BLaER1 treated with 17β-estradiol and CSF1 and Interleukin-3, amounts not matched to agents 10 nM and 100 nM (cell line): Measurements from ENCODE around the gene MAML3.

Experiments
- H3K27ac ChIP-seq, 11 experiments: shearing (Covaris generic); formaldehyde crosslinking; 2 replicates each; pipeline ENCODE4 v1.8.1; 2022
- H3K27me3 ChIP-seq, 11 experiments: shearing (Covaris generic); formaldehyde crosslinking; 2 replicates each; pipeline ENCODE4 v1.8.1; 2022
- H3K36me3 ChIP-seq, 11 experiments: shearing (Covaris generic); formaldehyde crosslinking; 2 replicates each; pipeline ENCODE4 v1.8.1; 2022
- H3K4me1 ChIP-seq, 10 experiments: shearing (Covaris generic); formaldehyde crosslinking; 2 replicates each; pipeline ENCODE4 v1.8.1; 2022
- H3K4me2 ChIP-seq, 11 experiments: shearing (Covaris generic); formaldehyde crosslinking; 2 replicates each; pipeline ENCODE4 v1.8.1; 2022
- H3K4me3 ChIP-seq, 10 experiments: shearing (Covaris generic); formaldehyde crosslinking; 2 replicates each; pipeline ENCODE4 v1.8.1; 2022
- H3K9ac ChIP-seq, 11 experiments: shearing (Covaris generic); formaldehyde crosslinking; 2 replicates each; pipeline ENCODE4 v1.8.1; 2022
- H3K9me3 ChIP-seq, 11 experiments: shearing (Covaris generic); formaldehyde crosslinking; replicated peaks in 1 of 11; 2 replicates each; pipeline ENCODE4 v1.8.1; 2022
- H4K20me1 ChIP-seq, 11 experiments: shearing (Covaris generic); formaldehyde crosslinking; 2 replicates each; pipeline ENCODE4 v1.8.1; 2022
- Cebpa-rat ChIP-seq, 11 experiments: shearing (Covaris generic); IDR thresholded peaks; 2 replicates each; pipeline ENCODE4 v1.8.1; 2022

The MAML3 gene

DNA sequence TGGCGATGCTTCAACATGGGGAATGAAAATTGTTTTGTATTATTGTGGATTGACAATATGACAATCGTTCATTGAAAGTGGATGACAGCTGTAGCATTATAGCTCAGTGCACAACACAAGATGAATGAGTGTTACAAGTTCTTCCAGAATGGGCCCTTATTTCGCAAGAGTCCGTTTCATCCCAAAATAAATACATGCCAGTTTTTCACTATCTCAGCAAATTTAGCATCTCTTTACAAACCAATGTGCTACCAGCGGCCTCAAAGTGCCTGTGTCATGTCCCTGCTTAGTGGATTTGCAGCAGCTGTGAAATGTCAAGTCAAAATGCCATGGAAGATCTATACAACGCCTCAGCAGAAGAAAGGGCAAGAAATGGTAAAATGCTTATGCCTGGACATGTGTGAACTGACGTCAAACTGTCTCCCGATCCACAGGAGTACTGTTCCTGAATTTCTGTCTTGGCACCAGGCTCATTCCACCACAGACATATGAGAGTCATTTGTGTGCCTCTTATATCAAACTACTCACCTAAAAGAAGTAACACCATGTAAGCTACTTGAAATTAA, 109.6 kb downstream of the MAML3 start:
- Histone ChIP-seq H3K4me1 (peaks cover 39 to 79% (median 66%) of the 10 kb centered on the region in 10 experiments), H3K4me3 (no peak overlapping the region), H4K20me1 (peaks cover 0 to 12% (median 0%) of the 10 kb centered on the region in 11 experiments; a peak in 1 of 22 replicates), H3K36me3 (peaks cover 0 to 13% (median 0%) of the 10 kb centered on the region in 11 experiments; a peak in 2 of 22 replicates), H3K9ac (peak overlapping the region in 1 of 11 experiments; percentile 14; a peak in 1 of 22 replicates), H3K9me3 (no peaks in the 10 kb centered on the region), H3K27ac (peak overlapping the region in 3 of 11 experiments; percentile 23 to 55 (median 32); a peak in 4 of 22 replicates), H3K27me3 (no peaks in the 10 kb centered on the region), H3K4me2 (peak overlapping the region in 9 of 11 experiments; percentile 0 to 94 (median 51); a peak in 13 of 22 replicates)
- TF ChIP-seq Cebpa-rat (IDR thresholded peaks at IDR 0.05): peak in 7 of 11 experiments; percentile 39 to 67 (median 52); a peak in 9 of 22 replicates

GRCh38 chr4:140042634-140043033, 111.3 kb downstream of the MAML3 start:
- Histone ChIP-seq H4K20me1 (peaks cover 0 to 30% (median 0%) of the 10 kb centered on the region in 11 experiments; a peak in 6 of 22 replicates), H3K4me2 (peak overlapping the region; percentile 9 to 94 (median 44); a peak in 20 of 22 replicates), H3K27ac (peak overlapping the region in 2 of 11 experiments; percentile 1 to 55; a peak in 4 of 22 replicates), H3K9me3 (no peaks in the 10 kb centered on the region), H3K4me3 (no peak overlapping the region), H3K27me3 (no peaks in the 10 kb centered on the region), H3K9ac (no peak overlapping the region), H3K4me1 (peaks cover 29 to 79% (median 59%) of the 10 kb centered on the region in 10 experiments), H3K36me3 (peaks cover 0 to 16% (median 0%) of the 10 kb centered on the region in 11 experiments; a peak in 2 of 22 replicates)
- no peak for TF ChIP-seq Cebpa-rat (IDR thresholded peaks at IDR 0.05)

DNA sequence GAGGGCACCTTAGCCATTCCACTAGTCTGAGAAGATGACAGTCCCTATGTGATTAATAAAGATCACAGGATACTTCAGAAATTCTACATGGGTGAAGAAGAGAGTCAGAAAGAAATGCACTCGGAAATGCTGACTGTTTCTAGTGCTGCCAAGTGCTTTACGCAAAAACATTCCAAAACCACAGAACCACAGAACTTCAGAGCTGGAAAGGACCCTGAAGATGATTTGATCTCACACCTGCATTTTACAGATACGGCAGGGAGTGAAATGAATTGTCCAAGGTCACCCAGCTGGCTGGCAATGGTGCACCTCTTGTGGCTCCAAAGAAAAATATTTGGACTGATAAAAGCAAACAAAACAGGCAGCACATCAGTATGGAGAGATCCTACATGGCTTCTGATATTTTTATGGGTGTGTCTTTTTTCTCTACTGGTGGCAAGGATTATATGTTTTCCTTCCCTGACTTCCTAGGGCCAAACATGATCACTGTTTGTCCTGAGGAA, 115.9 kb downstream of the MAML3 start:
- H3K9ac ChIP-seq: no peak overlapping the region
- peaks cover 0 to 27% (median 6%) of the 10 kb centered on the region in 11 experiments; a peak in 7 of 22 replicates for H3K36me3 ChIP-seq
- no peaks in the 10 kb centered on the region for H3K9me3 ChIP-seq
- no peak overlapping the region for H3K27ac ChIP-seq
- H3K4me2 ChIP-seq: peak overlapping the region in 6 of 11 experiments; percentile 7 to 51 (median 28); a peak in 8 of 22 replicates
- peaks cover 0 to 53% (median 0%) of the 10 kb centered on the region in 11 experiments; a peak in 6 of 22 replicates for H4K20me1 ChIP-seq
- H3K4me3 ChIP-seq: no peak overlapping the region
- peaks cover 12 to 44% (median 21%) of the 10 kb centered on the region in 10 experiments for H3K4me1 ChIP-seq
- TF ChIP-seq Cebpa-rat (IDR thresholded peaks at IDR 0.05): no peak
- H3K27me3 ChIP-seq: no peaks in the 10 kb centered on the region

GRCh38 chr4:140037353-140038030, 116.5 kb downstream of the MAML3 start:
- Histone ChIP-seq H3K9ac (no peak overlapping the region), H3K36me3 (peaks cover 0 to 27% (median 6%) of the 10 kb centered on the region in 11 experiments; a peak in 7 of 22 replicates), H3K4me2 (peak overlapping the region in 4 of 11 experiments; percentile 27 to 51 (median 39); a peak in 6 of 22 replicates), H4K20me1 (peaks cover 0 to 59% (median 0%) of the 10 kb centered on the region in 11 experiments; a peak in 6 of 22 replicates), H3K27ac (no peak overlapping the region), H3K27me3 (no peaks in the 10 kb centered on the region), H3K4me3 (no peak overlapping the region), H3K4me1 (peaks cover 6 to 38% (median 16%) of the 10 kb centered on the region in 10 experiments; a peak in 19 of 20 replicates), H3K9me3 (no peaks in the 10 kb centered on the region)
- no peak for TF ChIP-seq Cebpa-rat (IDR thresholded peaks at IDR 0.05)

DNA sequence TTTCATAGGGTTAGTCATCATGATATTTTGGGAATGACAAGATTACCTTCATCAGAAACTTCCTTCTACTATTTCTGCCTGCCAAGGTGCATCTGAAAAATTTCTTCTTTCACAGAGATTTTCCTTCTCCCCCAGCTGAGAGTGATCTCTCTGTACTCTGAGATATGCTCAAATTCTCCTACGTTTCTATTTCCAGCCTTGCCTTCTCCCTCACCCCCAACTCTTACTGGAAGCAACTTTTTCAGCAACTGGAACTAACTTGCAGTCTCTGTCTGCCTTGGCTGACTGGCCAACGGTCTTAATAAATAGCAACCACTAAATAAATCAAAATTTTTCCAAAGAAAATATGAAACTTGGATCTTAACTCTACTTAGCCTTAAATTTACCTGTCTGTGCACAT, 122.3 kb downstream of the MAML3 start:
- no peak overlapping the region for H3K9ac ChIP-seq
- H3K4me1 ChIP-seq: peaks cover 0 to 38% (median 16%) of the 10 kb centered on the region in 10 experiments; a peak in 17 of 20 replicates
- H3K27me3 ChIP-seq: no peaks in the 10 kb centered on the region
- peaks cover 0 to 24% (median 6%) of the 10 kb centered on the region in 11 experiments; a peak in 8 of 22 replicates for H3K36me3 ChIP-seq
- no peak for TF ChIP-seq Cebpa-rat (IDR thresholded peaks at IDR 0.05)
- H4K20me1 ChIP-seq: peaks cover 0 to 35% (median 0%) of the 10 kb centered on the region in 11 experiments; a peak in 5 of 22 replicates
- H3K9me3 ChIP-seq: no peaks in the 10 kb centered on the region
- no peak overlapping the region for H3K27ac ChIP-seq
- H3K4me2 ChIP-seq: no peak overlapping the region
- H3K4me3 ChIP-seq: no peak overlapping the region

DNA sequence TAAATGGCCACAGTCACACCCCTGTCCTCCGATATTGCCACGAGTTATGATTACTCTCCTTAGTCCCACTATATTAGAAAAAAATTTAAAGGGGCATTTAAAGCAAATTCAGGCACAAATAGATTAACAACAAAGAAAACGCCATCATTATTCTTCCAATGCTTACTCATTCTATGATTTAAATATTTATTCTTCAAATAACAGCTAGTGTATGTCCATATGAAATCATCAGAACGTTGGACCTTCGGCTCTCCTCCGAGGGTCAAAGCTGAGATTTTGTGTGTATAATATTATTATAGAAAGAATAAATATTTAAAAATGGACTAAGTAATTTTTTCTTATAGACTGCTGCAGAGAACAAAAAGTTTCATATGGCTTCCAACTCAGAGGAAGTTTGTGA, 122.9 kb downstream of the MAML3 start:
- no peaks in the 10 kb centered on the region for H3K27me3 ChIP-seq
- peaks cover 0 to 17% (median under 1%) of the 10 kb centered on the region in 11 experiments; a peak in 7 of 22 replicates for H3K36me3 ChIP-seq
- H3K9ac ChIP-seq: no peak overlapping the region
- peaks cover 0 to 42% (median 16%) of the 10 kb centered on the region in 10 experiments; a peak in 17 of 20 replicates for H3K4me1 ChIP-seq
- peaks cover 0 to 31% (median 0%) of the 10 kb centered on the region in 11 experiments; a peak in 5 of 22 replicates for H4K20me1 ChIP-seq
- no peak overlapping the region for H3K4me2 ChIP-seq
- H3K27ac ChIP-seq: no peak overlapping the region
- no peak for TF ChIP-seq Cebpa-rat (IDR thresholded peaks at IDR 0.05)
- H3K9me3 ChIP-seq: no peaks in the 10 kb centered on the region
- H3K4me3 ChIP-seq: no peak overlapping the region

- Histone ChIP-seq H3K9ac (no peak overlapping the region), H3K4me1 (peaks cover 0 to 42% (median 16%) of the 10 kb centered on the region in 10 experiments; a peak in 17 of 20 replicates), H3K9me3 (no peaks in the 10 kb centered on the region), H3K27ac (no peak overlapping the region), H4K20me1 (peaks cover 0 to 28% (median 4%) of the 10 kb centered on the region in 11 experiments; a peak in 5 of 22 replicates), H3K4me2 (peak overlapping the region in 10 of 11 experiments; percentile 1 to 68 (median 33); a peak in 12 of 22 replicates), H3K27me3 (no peaks in the 10 kb centered on the region), H3K4me3 (no peak overlapping the region), H3K36me3 (peaks cover 0 to 4% (median 0%) of the 10 kb centered on the region in 11 experiments; a peak in 1 of 22 replicates)
- no peak for TF ChIP-seq Cebpa-rat (IDR thresholded peaks at IDR 0.05)
These were observed 125.1 kb downstream of the MAML3 start for GRCh38 chr4:140028676-140029517.

- no peak for TF ChIP-seq Cebpa-rat (IDR thresholded peaks at IDR 0.05)
- no peak overlapping the region for H3K4me3 ChIP-seq
- H3K4me2 ChIP-seq: peak overlapping the region in 3 of 11 experiments; percentile 23 to 68 (median 55); a peak in 6 of 22 replicates
- H3K4me1 ChIP-seq: peaks cover 0 to 46% (median 16%) of the 10 kb centered on the region in 10 experiments; a peak in 17 of 20 replicates
- H3K36me3 ChIP-seq: peaks cover 0 to 4% (median 0%) of the 10 kb centered on the region in 11 experiments; a peak in 1 of 22 replicates
- no peak overlapping the region for H3K9ac ChIP-seq
- H3K27ac ChIP-seq: no peak overlapping the region
- H3K9me3 ChIP-seq: no peaks in the 10 kb centered on the region
- H3K27me3 ChIP-seq: no peaks in the 10 kb centered on the region
- H4K20me1 ChIP-seq: peaks cover 0 to 25% (median 4%) of the 10 kb centered on the region in 11 experiments; a peak in 5 of 22 replicates
These were observed 125.9 kb downstream of the MAML3 start for GRCh38 chr4:140028101-140028500.
